Measurements from ENCODE around the gene SMIM22.
"Not testable (repeated sequence)": the region's sequence is repeated elsewhere in the genome, so short reads cannot be mapped to it uniquely, and the experiment has no call there.

SMIM22 gene

GRCh38 chr16:4769306-4769638 lies 25.9 kb upstream of the SMIM22 start:
- no peak for DNase-seq

GRCh38 chr16:4771646-4772045 lies 23.5 kb upstream of the SMIM22 start:
- no peak for DNase-seq

DNA sequence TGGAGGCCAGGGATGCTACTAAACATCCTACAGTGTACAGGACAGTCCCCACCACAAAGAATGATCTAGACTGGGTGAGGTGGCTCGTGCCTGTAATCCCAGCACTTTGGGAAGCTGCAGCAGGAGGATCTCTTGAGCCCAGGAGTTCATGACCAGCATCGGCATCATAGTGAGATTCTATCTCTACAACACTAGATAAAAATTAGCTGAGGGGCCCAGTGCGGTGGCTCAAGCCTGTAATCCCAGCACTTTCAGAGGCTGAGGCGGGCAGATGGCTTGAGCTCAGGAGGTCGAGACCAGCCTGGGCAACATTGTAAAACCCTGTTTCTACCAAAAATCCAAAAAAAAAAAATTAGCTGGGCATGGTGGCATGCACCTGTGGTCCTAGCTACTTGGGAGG lies 22.8 kb upstream of the SMIM22 start:
- DNase-seq = no peak

- no peak for DNase-seq
These were observed 20.2 kb upstream of the SMIM22 start for GRCh38 chr16:4775005-4775404.

GRCh38 chr16:4776141-4776705 lies 18.9 kb upstream of the SMIM22 start:
- no peak for DNase-seq

DNA sequence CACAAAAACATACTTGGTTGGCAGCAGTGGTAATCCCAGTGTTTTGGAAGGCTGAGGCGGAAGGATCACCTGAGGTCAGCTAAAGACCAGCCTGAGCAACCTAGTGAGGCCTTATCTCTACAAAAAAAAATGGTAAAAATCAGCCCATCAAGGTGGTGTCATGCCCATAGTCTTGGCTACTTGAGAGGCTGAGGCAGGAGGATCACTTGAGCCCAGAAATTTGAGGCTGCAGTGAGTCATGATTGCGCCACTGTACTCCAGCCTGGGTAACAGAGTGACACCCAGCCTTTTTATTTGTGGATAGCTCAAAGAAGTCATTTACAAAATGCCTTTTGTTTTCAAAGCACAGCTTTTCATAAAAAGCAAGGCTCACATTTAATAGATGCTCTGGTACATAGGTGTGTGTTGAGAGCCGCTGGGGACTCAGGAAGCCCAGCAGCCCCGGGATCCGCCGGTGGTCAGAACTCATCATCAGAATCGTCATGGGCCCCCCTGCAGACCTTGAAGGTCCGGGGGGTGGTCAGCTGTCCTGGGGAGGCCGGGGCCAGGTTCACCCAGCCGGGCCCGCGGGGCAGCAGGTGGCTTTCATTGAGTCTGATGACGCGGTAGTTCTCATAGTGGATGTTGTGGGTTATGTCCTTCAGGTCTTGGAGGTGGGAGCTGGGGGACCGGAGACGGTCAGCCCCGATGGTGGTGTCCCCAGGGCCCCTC lies 17.7 kb upstream of the SMIM22 start:
- no peak for DNase-seq

DNA sequence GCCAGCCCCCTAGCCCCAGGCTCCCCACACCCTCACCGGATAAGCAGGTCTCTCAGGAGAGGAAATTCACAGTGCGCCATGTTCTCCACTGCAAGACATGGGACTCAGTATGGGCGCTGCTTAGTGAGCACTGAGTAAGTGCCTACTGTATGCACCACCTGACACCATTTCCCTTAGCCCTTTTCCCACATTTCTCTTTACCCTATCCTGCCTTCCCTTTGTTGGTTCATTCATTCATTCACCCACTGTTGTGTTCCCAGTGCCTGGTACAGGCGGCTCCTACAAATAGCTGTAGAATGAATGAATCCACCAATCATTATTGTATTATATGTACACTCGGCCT lies 17.1 kb upstream of the SMIM22 start:
- DNase-seq = no peak

DNA sequence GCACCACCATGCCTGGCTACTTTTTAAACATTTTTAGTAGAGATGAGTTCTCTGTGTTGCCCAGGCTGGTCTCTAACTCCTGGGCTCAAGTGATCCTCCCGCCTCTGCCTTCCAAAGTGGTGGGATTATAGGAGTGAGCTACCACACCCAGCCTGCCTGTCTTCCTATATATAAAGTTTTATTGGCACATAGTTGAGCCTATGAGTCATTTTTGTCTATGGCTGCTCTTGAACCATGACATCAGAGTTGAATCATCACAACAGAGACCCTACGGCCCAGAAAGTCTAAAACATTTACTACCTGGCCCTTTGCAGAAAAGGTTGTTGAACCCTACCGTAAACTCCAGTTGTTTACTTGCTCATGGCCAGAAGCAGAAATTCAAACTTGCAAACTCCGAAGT lies 14.9 kb upstream of the SMIM22 start:
- no peak for DNase-seq

DNA sequence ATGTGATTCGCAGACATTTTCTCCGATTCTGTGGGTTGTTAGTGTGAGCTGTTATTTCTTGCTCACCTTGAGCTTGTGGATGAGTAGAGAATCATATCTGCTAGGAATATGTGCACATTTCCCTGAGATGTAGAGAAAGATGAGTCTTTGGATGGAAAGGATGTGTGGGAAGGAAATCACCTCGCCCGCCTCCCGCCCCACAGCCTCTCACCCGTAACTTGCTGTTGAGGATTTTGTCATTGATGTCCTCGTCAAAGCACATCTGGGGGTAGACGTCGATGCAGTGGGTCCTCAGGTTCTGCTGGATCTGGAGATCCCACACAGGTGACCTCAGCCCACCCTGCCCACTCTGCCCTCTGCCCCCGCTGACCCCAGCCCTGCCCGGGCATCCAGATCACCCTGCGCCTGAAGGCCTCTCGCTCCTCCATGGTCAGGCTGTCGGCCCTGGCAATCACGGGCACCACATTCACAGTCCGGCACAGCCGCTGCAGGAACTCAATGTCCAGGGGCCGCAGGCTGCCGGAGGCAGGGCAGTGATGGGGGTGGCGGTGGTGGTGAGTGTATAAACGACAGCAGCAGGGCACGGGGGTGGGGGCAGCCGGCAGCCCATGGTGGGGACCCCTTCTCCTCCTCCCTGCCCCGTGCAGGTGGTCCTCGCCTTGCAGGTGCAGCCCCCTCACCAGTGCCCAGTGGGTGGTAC lies 11.8 kb upstream of the SMIM22 start:
- DNase-seq = no peak

DNA sequence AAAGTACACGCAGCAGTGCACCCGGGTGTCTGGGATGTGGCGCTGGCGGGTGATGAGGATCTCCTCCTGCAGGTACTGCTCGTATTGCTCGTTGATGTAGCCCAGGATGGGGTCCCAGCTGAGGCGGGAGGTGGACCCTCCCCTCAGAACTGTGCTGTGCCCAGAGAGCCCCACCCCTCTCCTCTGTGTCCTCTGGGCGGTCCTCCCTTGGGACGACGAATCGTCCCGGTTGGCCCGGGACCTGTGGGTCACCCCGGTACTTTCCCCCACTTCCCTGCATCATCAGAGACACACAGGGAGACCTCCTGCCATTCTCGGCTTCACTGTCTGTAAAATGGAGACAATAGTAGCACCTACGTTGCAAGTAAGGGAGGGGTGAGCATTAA lies 11.2 kb upstream of the SMIM22 start:
- DNase-seq = no peak

- not testable (repeated sequence) for DNase-seq
These were observed 10.7 kb upstream of the SMIM22 start for GRCh38 chr16:4784444-4784987.

- no peak for DNase-seq
These were observed 9.3 kb upstream of the SMIM22 start for GRCh38 chr16:4785758-4786433.

GRCh38 chr16:4787068-4787467 lies 8.1 kb upstream of the SMIM22 start:
- no peak for DNase-seq

GRCh38 chr16:4787627-4788482 lies 7.3 kb upstream of the SMIM22 start, which contains the start of gene SEPTIN12:
Gene SEPTIN12, minus strand, starts transcription at chr16:4788345. Its CDS starts 700 bp downstream, at chr16:4787645.
- no peak for DNase-seq

- no peak for DNase-seq
These were observed 6.7 kb upstream of the SMIM22 start for GRCh38 chr16:4788489-4788889.

DNA sequence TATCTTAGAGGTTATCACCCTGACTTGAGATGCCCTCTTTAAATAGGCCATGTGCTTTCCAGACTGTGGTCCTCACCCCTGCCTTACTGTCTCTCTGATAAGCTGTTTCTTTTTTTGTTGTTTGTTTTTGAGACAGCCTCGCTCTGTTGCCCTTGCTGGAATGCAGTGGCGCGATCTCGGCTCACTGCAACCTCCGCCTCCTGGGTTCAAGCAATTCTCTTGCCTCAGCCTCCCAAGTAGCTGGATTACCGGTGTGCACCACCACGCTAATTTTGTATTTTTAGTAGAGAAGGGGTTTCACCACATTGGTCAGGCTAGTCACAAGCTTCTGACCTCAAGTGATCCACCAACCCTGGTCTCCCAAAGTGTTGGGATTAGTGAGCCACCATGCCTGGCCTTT lies 6.3 kb upstream of the SMIM22 start:
- no peak for DNase-seq

DNA sequence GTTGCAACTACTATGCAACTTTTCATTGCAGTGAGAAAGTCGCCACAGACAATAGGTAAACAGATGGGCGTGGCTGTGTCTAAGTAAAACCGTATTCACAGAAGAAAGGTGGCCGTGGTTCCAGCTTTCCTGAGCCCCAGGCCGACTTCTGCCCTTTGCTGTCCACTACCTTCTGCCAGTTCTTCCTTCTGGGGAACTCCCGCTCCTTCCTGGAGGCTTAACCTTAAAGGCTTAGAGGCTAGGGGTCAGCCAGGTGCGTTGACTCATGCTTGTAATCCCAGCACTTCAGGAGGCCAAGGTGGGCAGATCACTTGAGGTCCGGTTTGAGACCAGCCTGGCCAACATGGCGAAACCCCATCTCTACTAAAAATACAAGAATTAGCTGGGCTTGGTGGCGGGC lies 4.9 kb upstream of the SMIM22 start:
- no peak for DNase-seq

DNA sequence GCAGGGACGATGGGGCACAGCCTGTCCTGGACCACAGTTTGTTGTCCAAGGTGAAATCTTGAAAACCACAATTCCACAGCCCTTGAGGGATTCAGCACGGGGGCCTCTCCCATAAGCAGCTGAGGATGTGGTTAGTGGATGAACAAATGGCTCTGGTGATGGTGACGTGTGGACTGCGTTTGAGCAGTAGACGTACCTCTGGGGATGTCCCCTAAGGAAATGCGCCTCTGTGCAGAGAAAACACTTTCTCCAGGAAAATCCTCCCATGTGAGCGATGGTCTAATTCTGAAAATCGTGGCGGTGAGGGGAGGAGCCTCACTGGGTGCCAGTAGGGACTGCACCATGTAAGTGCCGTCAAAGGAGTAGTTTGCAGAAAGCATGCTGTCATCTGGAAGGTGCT lies 4.3 kb upstream of the SMIM22 start:
- DNase-seq = no peak

DNA sequence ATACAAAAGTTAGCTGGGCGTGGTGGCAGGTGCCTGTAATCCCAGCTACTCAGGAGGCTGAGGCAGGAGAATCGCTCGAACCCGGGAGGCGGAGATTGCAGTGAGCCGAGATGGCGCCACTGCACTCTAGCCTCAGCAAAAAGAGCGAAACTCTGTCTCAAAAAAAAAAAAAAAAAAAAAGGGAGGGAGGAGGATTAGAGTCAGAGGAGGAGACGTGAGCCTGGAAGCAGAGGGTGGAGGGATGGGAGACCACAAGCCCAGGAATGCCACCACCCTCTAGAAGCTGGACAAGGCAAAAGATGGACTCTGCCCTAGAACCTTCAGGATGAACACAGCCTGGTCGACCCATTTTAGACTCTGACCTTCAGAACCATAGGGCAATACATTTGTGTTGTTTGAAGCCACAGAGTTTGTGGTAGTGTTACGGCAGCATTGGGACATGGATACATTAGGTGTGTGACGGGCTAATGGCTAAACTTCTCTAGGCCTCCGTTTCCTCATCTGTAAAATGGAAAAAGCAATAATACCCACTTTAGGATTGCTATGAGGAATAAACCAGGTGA lies 2.1 kb upstream of the SMIM22 start:
- DNase-seq = no peak

GRCh38 chr16:4795828-4796572 lies 831 bp downstream of the SMIM22 start:
- DNase-seq = no peak

DNA sequence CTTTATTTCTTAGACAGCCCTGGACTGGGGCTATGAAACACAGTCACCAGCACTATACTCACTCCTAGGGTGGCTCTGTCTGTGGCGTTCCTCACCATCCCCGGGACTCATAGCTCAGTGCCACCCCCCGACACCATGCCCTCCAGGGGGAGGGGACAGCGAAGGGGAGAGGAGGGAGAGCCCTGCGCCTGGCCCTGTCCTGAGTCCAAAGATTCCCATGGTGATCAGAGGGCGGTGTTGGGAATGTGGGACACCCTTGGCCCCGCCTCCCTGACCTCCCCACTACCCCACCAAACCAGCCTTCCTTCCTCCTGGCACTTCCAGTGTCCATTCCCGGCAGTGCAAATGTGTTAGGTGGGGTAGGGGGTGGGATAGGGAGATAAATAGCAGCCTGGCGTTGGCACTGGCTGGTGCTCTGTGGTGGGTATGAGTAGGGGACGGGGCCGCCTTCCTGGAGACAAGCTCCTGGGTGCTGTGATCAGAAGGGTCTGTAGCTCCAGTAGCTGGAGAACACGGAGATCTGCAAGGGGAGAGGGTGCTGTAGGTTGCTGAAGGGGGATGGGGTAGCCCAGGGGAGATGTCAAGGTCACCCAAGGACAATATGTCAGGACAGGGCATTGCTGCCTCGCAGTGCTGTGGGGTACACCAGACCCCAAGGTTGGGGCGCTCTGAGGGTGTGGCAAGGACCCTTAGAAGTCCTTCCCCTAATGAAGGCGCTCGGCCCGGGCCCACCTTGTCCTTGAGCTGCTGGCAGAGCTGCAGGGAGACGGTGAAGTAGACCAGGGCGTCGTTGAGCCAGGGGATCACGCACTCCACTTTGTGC lies 2.0 kb downstream of the SMIM22 start:
- no peak for DNase-seq
